NCI-H510A treated with DMSO at 0.1 percent for 48 hours (cell line): ENCODE results near the gene RAMACL.
"Not testable (repeated sequence)": the region's sequence is repeated elsewhere in the genome, so short reads cannot be mapped to it uniquely, and the experiment has no call there.

Source experiments
- DNase-seq: peaks from one replicate; lab custom pipeline; 2025; lab: John Stamatoyannopoulos, UW

The RAMACL gene

GRCh38 chr6:166556863-166557322 lies 29.6 kb downstream of the RAMACL start:
- peak; percentile 76 for DNase-seq

GRCh38 chr6:166556336-166556735 lies 30.1 kb downstream of the RAMACL start:
- no peak for DNase-seq

- DNase-seq, result no peak
Measured at GRCh38 chr6:166555086-166555485, 31.4 kb downstream of the RAMACL start.

GRCh38 chr6:166554316-166554715 lies 32.2 kb downstream of the RAMACL start:
- no peak for DNase-seq

- DNase-seq, result no peak
Measured at GRCh38 chr6:166553563-166554271, 32.8 kb downstream of the RAMACL start.

GRCh38 chr6:166552600-166552999 lies 33.9 kb downstream of the RAMACL start:
- DNase-seq, result no peak

- no peak for DNase-seq
Measured at GRCh38 chr6:166551754-166552495, 34.6 kb downstream of the RAMACL start.

GRCh38 chr6:166546653-166547052 lies 39.8 kb downstream of the RAMACL start:
- DNase-seq, result no peak

- no peak for DNase-seq
Measured at GRCh38 chr6:166545156-166546034, 41.1 kb downstream of the RAMACL start.

GRCh38 chr6:166544296-166544605 lies 42.2 kb downstream of the RAMACL start:
- DNase-seq, result no peak

GRCh38 chr6:166543603-166544295 lies 42.7 kb downstream of the RAMACL start:
- DNase-seq, result no peak

- peak; percentile 29 for DNase-seq
Measured at GRCh38 chr6:166542580-166542912, 43.9 kb downstream of the RAMACL start.

- no peak for DNase-seq
Measured at GRCh38 chr6:166541876-166542579, 44.5 kb downstream of the RAMACL start.

- no peak for DNase-seq
Measured at GRCh38 chr6:166541366-166541765, 45.1 kb downstream of the RAMACL start.

- DNase-seq, result no peak
Measured at GRCh38 chr6:166540631-166541331, 45.7 kb downstream of the RAMACL start.

- DNase-seq, result no peak
Measured at GRCh38 chr6:166539543-166539942, 46.9 kb downstream of the RAMACL start.

GRCh38 chr6:166539011-166539385 lies 47.5 kb downstream of the RAMACL start:
- not testable (repeated sequence) for DNase-seq

GRCh38 chr6:166538297-166539010 lies 48.0 kb downstream of the RAMACL start:
- DNase-seq, result no peak

GRCh38 chr6:166534658-166535406 lies 51.6 kb downstream of the RAMACL start:
- no peak for DNase-seq
